Activated T-cell treated with anti-CD3 and anti-CD28 coated beads, Interleukin-2, amount 50 U/mL, for 4 hours (primary cell): ENCODE results near the gene CTNND2. TPM values are rescaled to one million over a fixed set of nuclear protein-coding genes. Genes with fewer than 3 reads are reported as not detected.
"Not testable (repeated sequence)": the region's sequence is repeated elsewhere in the genome, so short reads cannot be mapped to it uniquely, and the experiment has no call there.

Experiments
- ATAC-seq, 2 donors: fragments of 200-7000 bp; cut with Tn5 transposase; one replicate each; pipeline ENCODE4 v1.10.0; 2021
- DNase-seq: peaks from one replicate; pipeline ENCODE4 v3.0.0-alpha.2; 2020
- H3K27me3 Mint-ChIP-seq: one replicate; pipeline ENCODE4 v1.8.0; 2021; ENCODE audit warnings: low read depth, mixed read lengths
- H3K36me3 Mint-ChIP-seq: one replicate; pipeline ENCODE4 v1.8.0; 2022; ENCODE audit warnings: mixed read lengths; ENCODE audit not compliant: insufficient read depth
- H3K4me1 Mint-ChIP-seq: one replicate; pipeline ENCODE4 v1.8.0; 2021; ENCODE audit warnings: low read depth, mixed read lengths
- H3K4me3 Mint-ChIP-seq: one replicate; pipeline ENCODE4 v1.8.0; 2021; ENCODE audit warnings: mild to moderate bottlenecking, moderate library complexity, mixed read lengths
- H3K9me3 Mint-ChIP-seq: one replicate; pipeline ENCODE4 v1.8.0; 2021; ENCODE audit warnings: mixed read lengths
- total RNA-seq, 3 donors: library from RNA; stranded (reverse); gene quantifications; one replicate each; pipeline ENCODE4 v1.2.1, GENCODE V29; 2021

The CTNND2 gene
- total RNA-seq, 3 donors from 2014 or later = not detected

GRCh38 chr5:11851965-11852716, 52.1 kb downstream of the CTNND2 start:
- no peak for ATAC-seq

DNA sequence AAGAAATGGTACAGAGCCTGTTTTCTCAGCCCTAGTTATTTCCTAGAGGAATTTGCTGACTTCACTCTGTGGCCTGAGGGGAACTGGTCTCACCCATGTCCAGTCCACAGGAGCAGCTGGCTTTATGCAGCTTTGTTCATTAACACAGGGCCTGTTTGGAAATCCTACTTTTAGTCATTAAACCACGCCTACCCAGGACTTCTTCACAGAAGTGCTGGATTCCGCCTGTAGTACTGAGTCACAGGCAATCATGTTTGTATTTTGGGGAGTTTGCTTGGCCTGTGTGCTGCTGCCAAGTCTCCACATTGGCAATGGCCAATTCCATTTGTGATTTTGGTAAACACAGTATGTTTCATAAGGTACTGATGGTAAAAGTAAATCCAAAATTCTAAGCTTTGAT, 52.8 kb downstream of the CTNND2 start:
- Mint-ChIP-seq H3K27me3 (no peaks in the 10 kb centered on the region), H3K36me3 (no peaks in the 10 kb centered on the region), H3K4me1 (no peaks in the 10 kb centered on the region), H3K4me3 (no peak overlapping the region), H3K9me3 (peaks cover 11% of the 10 kb centered on the region)
- DNase-seq (no peak), ATAC-seq (no peak)

More at GRCh38 chr5:11851965-11852716, 52.1 kb downstream of the CTNND2 start:
- no peaks in the 10 kb centered on the region for H3K27me3 Mint-ChIP-seq
- peaks cover 10% of the 10 kb centered on the region for H3K9me3 Mint-ChIP-seq
- H3K36me3 Mint-ChIP-seq = no peaks in the 10 kb centered on the region
- H3K4me3 Mint-ChIP-seq = no peak overlapping the region
- DNase-seq = no peak
- no peaks in the 10 kb centered on the region for H3K4me1 Mint-ChIP-seq

- H3K27me3 Mint-ChIP-seq, DNase-seq, H3K36me3 Mint-ChIP-seq, H3K4me3 Mint-ChIP-seq, ATAC-seq, H3K4me1 Mint-ChIP-seq: not testable (repeated sequence)
- peaks cover 23% of the 10 kb centered on the region for H3K9me3 Mint-ChIP-seq
Measured at GRCh38 chr5:11828566-11828965, 75.7 kb downstream of the CTNND2 start.

- Mint-ChIP-seq H3K36me3 (no peaks in the 10 kb centered on the region), H3K27me3 (no peaks in the 10 kb centered on the region), H3K9me3 (peaks cover 10% of the 10 kb centered on the region), H3K4me3 (no peak overlapping the region), H3K4me1 (no peaks in the 10 kb centered on the region)
- ATAC-seq = no peak
- no peak for DNase-seq
Measured at GRCh38 chr5:11822598-11822997, 81.6 kb downstream of the CTNND2 start.

DNA sequence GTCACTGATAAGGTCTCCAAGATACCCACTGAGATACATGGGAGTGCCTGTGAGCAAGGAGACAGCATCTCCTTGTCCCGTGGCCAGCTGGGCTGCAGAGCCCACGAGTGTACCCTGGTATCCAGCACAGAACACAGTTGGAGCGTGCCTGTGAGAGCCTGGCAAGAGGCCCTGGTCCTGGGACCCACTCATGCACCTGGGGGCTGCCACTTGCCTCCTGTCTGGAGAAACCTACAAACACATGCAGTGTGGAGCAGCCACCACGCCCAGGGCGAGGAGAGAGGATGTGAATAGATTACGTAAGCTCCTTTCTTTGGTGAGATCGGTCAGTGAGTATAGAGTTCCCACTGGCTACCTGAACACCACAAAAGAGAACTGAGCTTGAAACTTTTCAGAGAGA, 88.3 kb downstream of the CTNND2 start:
- no peak for ATAC-seq

DNA sequence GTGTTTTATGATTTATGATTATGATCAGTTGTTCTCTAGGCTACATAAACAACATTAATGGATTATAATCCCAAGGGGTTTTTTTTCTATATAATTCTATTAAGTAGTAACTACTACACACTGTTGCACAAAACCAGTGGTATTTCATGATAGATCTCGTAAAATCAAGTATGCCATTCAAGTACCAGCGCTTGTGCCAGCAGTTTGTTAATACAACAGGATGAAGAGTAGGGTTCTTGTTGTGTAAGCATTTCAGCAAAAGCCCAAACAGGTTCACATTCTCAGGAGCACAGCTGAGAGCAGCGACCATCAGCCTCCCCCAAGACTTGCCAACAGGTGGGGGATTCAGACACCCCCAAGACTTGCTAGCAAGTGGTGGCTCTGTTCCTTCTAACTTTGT, 88.8 kb downstream of the CTNND2 start:
- ATAC-seq (no peak), DNase-seq (no peak)
- Mint-ChIP-seq H3K9me3 (no peaks in the 10 kb centered on the region), H3K27me3 (no peaks in the 10 kb centered on the region), H3K4me1 (no peaks in the 10 kb centered on the region), H3K4me3 (no peak overlapping the region), H3K36me3 (no peaks in the 10 kb centered on the region)

More for the DNA sequence above, 88.3 kb downstream of the CTNND2 start:
- no peak for DNase-seq
- Mint-ChIP-seq H3K4me3 (no peak overlapping the region), H3K36me3 (no peaks in the 10 kb centered on the region), H3K4me1 (no peaks in the 10 kb centered on the region), H3K9me3 (no peaks in the 10 kb centered on the region), H3K27me3 (no peaks in the 10 kb centered on the region)

GRCh38 chr5:11814373-11814772, 89.9 kb downstream of the CTNND2 start:
- H3K4me3 Mint-ChIP-seq = no peak overlapping the region
- ATAC-seq (no peak), DNase-seq (no peak)
- H3K9me3 Mint-ChIP-seq = no peaks in the 10 kb centered on the region
- H3K4me1 Mint-ChIP-seq = no peaks in the 10 kb centered on the region
- no peaks in the 10 kb centered on the region for H3K27me3 Mint-ChIP-seq
- no peaks in the 10 kb centered on the region for H3K36me3 Mint-ChIP-seq

- no peaks in the 10 kb centered on the region for H3K27me3 Mint-ChIP-seq
- no peaks in the 10 kb centered on the region for H3K9me3 Mint-ChIP-seq
- no peaks in the 10 kb centered on the region for H3K4me1 Mint-ChIP-seq
- no peaks in the 10 kb centered on the region for H3K36me3 Mint-ChIP-seq
- ATAC-seq = no peak
- no peak for DNase-seq
- no peak overlapping the region for H3K4me3 Mint-ChIP-seq
Measured at GRCh38 chr5:11809407-11809806, 94.8 kb downstream of the CTNND2 start.

- H3K9me3 Mint-ChIP-seq = no peaks in the 10 kb centered on the region
- H3K27me3 Mint-ChIP-seq = no peaks in the 10 kb centered on the region
- DNase-seq (no peak), ATAC-seq (no peak)
- no peak overlapping the region for H3K4me3 Mint-ChIP-seq
- H3K4me1 Mint-ChIP-seq = no peaks in the 10 kb centered on the region
- no peaks in the 10 kb centered on the region for H3K36me3 Mint-ChIP-seq
Measured at GRCh38 chr5:11803436-11803835, 100.8 kb downstream of the CTNND2 start.

GRCh38 chr5:11801061-11801460, 103.2 kb downstream of the CTNND2 start:
- ATAC-seq (no peak), DNase-seq (no peak)
- H3K4me3 Mint-ChIP-seq = no peak overlapping the region
- H3K27me3 Mint-ChIP-seq = no peaks in the 10 kb centered on the region
- no peaks in the 10 kb centered on the region for H3K36me3 Mint-ChIP-seq
- H3K4me1 Mint-ChIP-seq = no peaks in the 10 kb centered on the region
- no peaks in the 10 kb centered on the region for H3K9me3 Mint-ChIP-seq

DNA sequence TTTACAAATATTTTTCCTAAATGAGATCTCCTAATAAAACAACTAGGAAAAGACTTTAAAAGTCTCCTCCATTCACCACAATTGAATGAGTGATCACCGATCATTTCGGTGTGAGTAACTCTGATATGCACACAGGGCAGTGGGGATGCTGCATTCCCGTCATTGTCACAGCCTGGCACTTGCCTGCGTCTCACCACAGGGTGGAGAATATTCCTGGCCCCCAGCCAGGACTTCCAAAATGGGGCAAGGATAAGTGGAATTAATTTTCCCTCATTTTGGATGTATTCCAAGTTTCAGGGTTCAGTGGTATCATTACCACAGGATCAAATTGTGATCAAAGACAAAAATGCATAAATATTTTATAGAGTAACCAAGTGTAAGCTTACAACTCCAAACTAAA, 107.1 kb downstream of the CTNND2 start:
- H3K9me3 Mint-ChIP-seq = no peaks in the 10 kb centered on the region
- H3K4me1 Mint-ChIP-seq = no peaks in the 10 kb centered on the region
- ATAC-seq (no peak), DNase-seq (no peak)
- H3K27me3 Mint-ChIP-seq = no peaks in the 10 kb centered on the region
- no peak overlapping the region for H3K4me3 Mint-ChIP-seq
- H3K36me3 Mint-ChIP-seq = no peaks in the 10 kb centered on the region

GRCh38 chr5:11793396-11793795, 110.8 kb downstream of the CTNND2 start:
- H3K4me1 Mint-ChIP-seq = no peaks in the 10 kb centered on the region
- H3K27me3 Mint-ChIP-seq = no peaks in the 10 kb centered on the region
- H3K9me3 Mint-ChIP-seq = peaks cover 7% of the 10 kb centered on the region
- DNase-seq = no peak
- no peak overlapping the region for H3K4me3 Mint-ChIP-seq
- no peaks in the 10 kb centered on the region for H3K36me3 Mint-ChIP-seq
- no peak for ATAC-seq

- H3K27me3 Mint-ChIP-seq = no peaks in the 10 kb centered on the region
- ATAC-seq = no peak
- H3K4me3 Mint-ChIP-seq = no peak overlapping the region
- H3K36me3 Mint-ChIP-seq = no peaks in the 10 kb centered on the region
- no peak for DNase-seq
- peaks cover 7% of the 10 kb centered on the region for H3K9me3 Mint-ChIP-seq
- no peaks in the 10 kb centered on the region for H3K4me1 Mint-ChIP-seq
Measured at GRCh38 chr5:11792621-11793020, 111.6 kb downstream of the CTNND2 start.

DNA sequence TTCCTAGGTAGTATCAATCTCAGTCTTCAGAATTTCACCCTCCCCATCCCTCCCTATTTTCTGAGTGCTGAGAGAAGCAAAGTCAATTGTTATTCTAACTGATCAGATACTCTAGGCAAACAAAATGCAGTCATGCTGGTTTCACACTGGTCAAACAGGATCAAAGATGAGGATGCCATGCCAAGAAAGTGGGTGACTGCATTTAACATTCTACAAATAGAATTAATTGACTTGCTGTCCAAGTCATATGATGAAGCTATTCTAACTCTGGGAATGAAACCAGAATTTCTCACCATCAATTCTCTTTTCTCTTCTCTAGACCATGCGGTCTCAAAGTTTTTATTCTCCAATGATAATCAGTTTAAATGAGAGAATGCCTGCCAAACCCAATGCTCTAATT, 112.5 kb downstream of the CTNND2 start:
- DNase-seq = no peak
- no peak overlapping the region for H3K4me3 Mint-ChIP-seq
- ATAC-seq = no peak
- H3K9me3 Mint-ChIP-seq = peaks cover 7% of the 10 kb centered on the region
- no peaks in the 10 kb centered on the region for H3K36me3 Mint-ChIP-seq
- no peaks in the 10 kb centered on the region for H3K27me3 Mint-ChIP-seq
- H3K4me1 Mint-ChIP-seq = no peaks in the 10 kb centered on the region

DNA sequence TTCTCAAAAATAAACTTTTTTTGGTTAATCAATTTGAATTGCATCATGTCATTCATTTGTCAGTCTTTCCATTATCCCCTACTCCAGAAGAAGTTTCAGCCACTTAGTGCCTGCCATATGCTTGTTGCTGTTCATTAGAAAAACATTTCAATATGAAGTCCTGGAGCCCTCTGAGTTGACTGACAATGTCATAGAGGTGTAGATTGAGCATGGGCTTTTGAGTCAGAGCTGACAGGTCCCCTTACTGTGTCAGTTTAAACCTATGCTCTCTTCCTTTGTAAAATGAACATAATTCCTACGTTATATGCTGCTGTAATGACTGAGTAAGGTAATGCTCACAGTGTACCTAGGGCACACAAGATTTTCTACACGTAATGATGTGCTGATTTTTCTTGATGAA, 114.0 kb downstream of the CTNND2 start:
- no peaks in the 10 kb centered on the region for H3K36me3 Mint-ChIP-seq
- no peak overlapping the region for H3K4me3 Mint-ChIP-seq
- no peaks in the 10 kb centered on the region for H3K4me1 Mint-ChIP-seq
- peaks cover 7% of the 10 kb centered on the region for H3K9me3 Mint-ChIP-seq
- ATAC-seq (no peak), DNase-seq (no peak)
- H3K27me3 Mint-ChIP-seq = no peaks in the 10 kb centered on the region
